GM12874 (cell line): Measurements from ENCODE around the gene ASMTL.

Experiments used
- CTCF ChIP-seq: IDR thresholded peaks from 2 replicates; pipeline ENCODE4 v1.5.1; 2011; ENCODE audit warnings: low read depth, mild to moderate bottlenecking, control low read depth, low read length, moderate library complexity; ENCODE audit not compliant: insufficient read depth

ASMTL gene

GRCh38 chrX:1485033-1485432 lies 32.3 kb upstream of the ASMTL start:
- no peak for TF ChIP-seq CTCF

- no peak for TF ChIP-seq CTCF
Observed at GRCh38 chrX:1484638-1485019, 31.9 kb upstream of the ASMTL start.

- TF ChIP-seq CTCF: no peak
Observed at GRCh38 chrX:1483843-1484637, 31.3 kb upstream of the ASMTL start.

- TF ChIP-seq CTCF: 0 out of 2 replicates have a peak, but pooled peaks have one; percentile 11
Observed at GRCh38 chrX:1481636-1482529, 29.2 kb upstream of the ASMTL start.

GRCh38 chrX:1480082-1480785 lies 27.5 kb upstream of the ASMTL start:
- TF ChIP-seq CTCF: no peak

GRCh38 chrX:1477801-1478458 lies 25.2 kb upstream of the ASMTL start:
- no peak for TF ChIP-seq CTCF

- TF ChIP-seq CTCF: no peak
Observed at GRCh38 chrX:1477229-1477628, 24.5 kb upstream of the ASMTL start.
